SK-N-SH (cell line): ENCODE results near the gene TANGO6. TPM values are rescaled to one million over a fixed set of nuclear protein-coding genes. Genes with fewer than 3 reads are reported as not detected.

Source experiments
- EZH2phosphoT487 ChIP-seq: fragments of 200-600 bp; sonication (generic); IDR thresholded peaks from 2 replicates; pipeline ENCODE4 v1.6.1; 2017; ENCODE audit warnings: low read depth, mixed run types, mild to moderate bottlenecking, antibody characterized with exemption, moderate library complexity, borderline replicate concordance
- FOSL2 ChIP-seq: IDR thresholded peaks from 2 replicates; pipeline ENCODE4 v1.4.0; 2012; ENCODE audit warnings: low read depth, mild to moderate bottlenecking, moderate library complexity, borderline replicate concordance
- FOXJ3 ChIP-seq: sonication (generic); formaldehyde crosslinking; IDR thresholded peaks from 2 replicates; pipeline ENCODE4 v1.5.1; 2020; ENCODE audit warnings: mild to moderate bottlenecking, missing genetic modification reagents
- GABPA ChIP-seq: IDR thresholded peaks from 2 replicates; pipeline ENCODE4 v1.4.0; 2012; ENCODE audit warnings: low read depth, mild to moderate bottlenecking
- GATA2 ChIP-seq: sonication (generic); formaldehyde crosslinking; IDR thresholded peaks from 2 replicates; pipeline ENCODE4 v1.5.0; 2020; ENCODE audit warnings: mild to moderate bottlenecking, missing genetic modification reagents
- JUND ChIP-seq: IDR thresholded peaks from 2 replicates; pipeline ENCODE4 v1.4.0; 2012
- MAX ChIP-seq: IDR thresholded peaks from 2 replicates; pipeline ENCODE4 v1.4.0; 2012; ENCODE audit warnings: low read depth
- REST ChIP-seq: IDR thresholded peaks from 2 replicates; pipeline ENCODE4 v1.6.1; 2012; ENCODE audit warnings: mild to moderate bottlenecking, low read depth, low read length, moderate library complexity
- TCF12 ChIP-seq: IDR thresholded peaks from 2 replicates; pipeline ENCODE4 v1.4.0; 2012
- TEAD4 ChIP-seq: IDR thresholded peaks from 2 replicates; pipeline ENCODE4 v1.4.0; 2012; ENCODE audit warnings: mild to moderate bottlenecking, borderline replicate concordance; ENCODE audit not compliant: insufficient read depth
- polyA plus RNA-seq, 3 experiments: library from polyadenylated mRNA; depleted of rRNA; stranded (reverse); fragments of >200 nt; gene quantifications; 2 replicates each; pipeline ENCODE4 v1.2.3, GENCODE V29; 2012
- small RNA-seq, 7 experiments: library from RNA; depleted of rRNA; stranded (forward); fragments of <200 nt; gene quantifications; one replicate each; pipeline ENCODE3, GENCODE V24; 2012

The TANGO6 gene
- polyA plus RNA-seq, 1 of the 3 experiments (the other 2 are of a cell fraction): 5.5 TPM

GRCh38 chr16:69133373-69133954 is 290.1 kb downstream of the TANGO6 start (continued):
- no peak for TF ChIP-seq REST
- TF ChIP-seq FOSL2: no peak
- TF ChIP-seq MAX: no peak
- no peak for TF ChIP-seq TCF12
- no peak for TF ChIP-seq JUND
- TF ChIP-seq GATA2 (CRISPR knock-in tag): no peak
- TF ChIP-seq GABPA: no peak
- no peak for TF ChIP-seq EZH2phosphoT487
- no peak for TF ChIP-seq FOXJ3 (CRISPR knock-in tag)
- no peak for TF ChIP-seq TEAD4

Small RNA genes within 50 kb of the gene (small RNA-seq; reads per million reads assigned to genes)
- gene RF00019 (0 reads per million in 7 experiments), gene RF00066 (0 reads per million in 7 experiments), gene RNU6-898P (0 reads per million in 7 experiments)

Other genes starting within 250 kb of the TANGO6 start
- not detected in 2 replicates for gene CDH3, start 198.2 kb upstream of the TANGO6 start, polyA plus RNA-seq (2012; rRNA removed)
- gene CDH1, start 106.2 kb upstream of the TANGO6 start, polyA plus RNA-seq (2012; rRNA removed): not detected in 2 replicates